ENCODE data around the gene ABHD12B.

ABHD12B gene

DNA sequence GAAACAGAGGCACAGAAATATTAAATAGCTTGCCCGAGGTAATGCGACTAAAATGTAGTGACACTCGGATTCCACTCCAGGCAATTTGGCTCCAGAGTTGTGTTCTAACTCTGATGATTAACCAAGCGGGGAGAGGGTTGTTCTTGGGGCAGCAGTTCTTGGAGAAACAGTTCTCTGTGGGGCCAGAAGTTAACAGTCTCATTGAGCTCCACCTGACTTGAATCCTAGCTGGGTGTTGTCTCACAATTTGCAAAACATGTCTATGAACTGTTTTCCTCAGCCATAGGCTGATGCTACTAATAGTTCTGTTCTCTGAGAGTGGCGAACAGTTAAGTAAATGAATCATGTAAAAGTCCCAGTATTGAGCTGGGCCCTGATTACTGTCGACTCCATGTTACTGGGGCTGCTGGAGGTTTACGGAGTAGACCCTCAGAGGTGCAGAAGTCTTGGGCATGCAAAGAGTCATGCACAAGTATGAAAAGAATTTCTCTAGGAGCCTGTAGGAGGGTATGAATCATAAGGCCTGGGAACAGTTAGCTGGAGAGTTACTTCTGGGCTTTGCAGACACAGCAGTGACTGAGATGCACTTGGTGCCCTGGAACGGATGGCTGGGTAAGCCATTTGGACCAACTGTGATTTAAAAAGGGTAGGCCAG, 25.5 kb upstream of the ABHD12B start:
- Histone ChIP-seq H3F3A (ENCODE audit: insufficient read depth, low read length) (no peaks in the 10 kb centered on the region), H3K9me3 (replicated peaks; ENCODE audit: insufficient read depth, low read length) (no peaks in the 10 kb centered on the region), H3K27me3 (replicated peaks; ENCODE audit: insufficient read depth, low read length) (no peaks in the 10 kb centered on the region), H3K4me1 (ENCODE audit: low read length) (no peaks in the 10 kb centered on the region), H3K36me3 (replicated peaks; ENCODE audit: insufficient read depth, low read length) (no peaks in the 10 kb centered on the region), H3K27ac (ENCODE audit: low read length) (no peak overlapping the region), H3K4me3 (ENCODE audit: low read length) (no peak overlapping the region), H3K9ac (ENCODE audit: low read length) (no peak overlapping the region), H3K4me2 (ENCODE audit: low read depth, low read length) (no peak overlapping the region), H4K20me1 (ENCODE audit: insufficient read depth, low read length) (no peaks in the 10 kb centered on the region), H2AFZ (ENCODE audit: low read length) (no peak overlapping the region), H3K9me2 (replicated peaks; ENCODE audit: insufficient read depth, low read length) (no peaks in the 10 kb centered on the region), H3K79me2 (ENCODE audit: low read length) (no peaks in the 10 kb centered on the region)
- no peak for TF ChIP-seq EZH2phosphoT487 (IDR thresholded peaks at IDR 0.05; ENCODE audit: low read length)
- TF ChIP-seq, protein P1, sequence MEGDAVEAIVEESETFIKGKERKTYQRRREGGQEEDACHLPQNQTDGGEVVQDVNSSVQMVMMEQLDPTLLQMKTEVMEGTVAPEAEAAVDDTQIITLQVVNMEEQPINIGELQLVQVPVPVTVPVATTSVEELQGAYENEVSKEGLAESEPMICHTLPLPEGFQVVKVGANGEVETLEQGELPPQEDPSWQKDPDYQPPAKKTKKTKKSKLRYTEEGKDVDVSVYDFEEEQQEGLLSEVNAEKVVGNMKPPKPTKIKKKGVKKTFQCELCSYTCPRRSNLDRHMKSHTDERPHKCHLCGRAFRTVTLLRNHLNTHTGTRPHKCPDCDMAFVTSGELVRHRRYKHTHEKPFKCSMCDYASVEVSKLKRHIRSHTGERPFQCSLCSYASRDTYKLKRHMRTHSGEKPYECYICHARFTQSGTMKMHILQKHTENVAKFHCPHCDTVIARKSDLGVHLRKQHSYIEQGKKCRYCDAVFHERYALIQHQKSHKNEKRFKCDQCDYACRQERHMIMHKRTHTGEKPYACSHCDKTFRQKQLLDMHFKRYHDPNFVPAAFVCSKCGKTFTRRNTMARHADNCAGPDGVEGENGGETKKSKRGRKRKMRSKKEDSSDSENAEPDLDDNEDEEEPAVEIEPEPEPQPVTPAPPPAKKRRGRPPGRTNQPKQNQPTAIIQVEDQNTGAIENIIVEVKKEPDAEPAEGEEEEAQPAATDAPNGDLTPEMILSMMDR (IDR thresholded peaks at IDR 0.05; ENCODE audit: low read length): no peak
- no peak for TF ChIP-seq EZH2 (optimal IDR thresholded peaks at IDR 0.05; ENCODE audit: low read depth, low read length)
- DNase-seq: no peak

DNA sequence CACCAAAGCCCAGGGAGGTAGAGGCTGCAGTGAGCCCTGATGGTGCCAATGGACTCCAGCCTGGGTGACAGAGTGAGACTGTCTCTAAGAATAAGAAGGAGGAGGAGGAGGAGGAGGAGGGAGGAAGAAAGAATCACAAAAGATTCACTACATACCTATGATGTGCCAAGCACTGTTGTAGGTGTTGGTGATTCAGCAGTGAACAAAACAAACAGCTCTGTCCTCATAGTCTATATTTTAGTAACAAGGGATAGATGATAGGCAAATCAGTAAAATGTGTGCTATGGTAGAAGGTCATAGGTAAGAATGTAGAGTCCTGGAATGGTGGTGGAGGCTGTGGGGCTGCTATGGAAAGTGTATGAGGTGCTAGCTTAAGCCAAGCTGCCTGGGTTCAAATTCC, 18.0 kb upstream of the ABHD12B start:
- Histone ChIP-seq H3K4me1 (ENCODE audit: low read length) (no peaks in the 10 kb centered on the region), H3K9me3 (replicated peaks; ENCODE audit: insufficient read depth, low read length) (no peaks in the 10 kb centered on the region), H3F3A (ENCODE audit: insufficient read depth, low read length) (no peaks in the 10 kb centered on the region), H3K9ac (ENCODE audit: low read length) (no peak overlapping the region), H3K9me2 (replicated peaks; ENCODE audit: insufficient read depth, low read length) (no peaks in the 10 kb centered on the region), H2AFZ (ENCODE audit: low read length) (no peak overlapping the region), H3K36me3 (replicated peaks; ENCODE audit: insufficient read depth, low read length) (no peaks in the 10 kb centered on the region), H4K20me1 (ENCODE audit: insufficient read depth, low read length) (no peaks in the 10 kb centered on the region), H3K4me2 (ENCODE audit: low read depth, low read length) (no peak overlapping the region), H3K4me3 (ENCODE audit: low read length) (no peak overlapping the region), H3K27ac (ENCODE audit: low read length) (no peak overlapping the region), H3K79me2 (ENCODE audit: low read length) (no peaks in the 10 kb centered on the region), H3K27me3 (replicated peaks; ENCODE audit: insufficient read depth, low read length) (no peaks in the 10 kb centered on the region)
- DNase-seq: no peak
- TF ChIP-seq, protein P1 (IDR thresholded peaks at IDR 0.05; ENCODE audit: low read length): no peak
- TF ChIP-seq EZH2phosphoT487 (IDR thresholded peaks at IDR 0.05; ENCODE audit: low read length): no peak
- no peak for TF ChIP-seq EZH2 (optimal IDR thresholded peaks at IDR 0.05; ENCODE audit: low read depth, low read length)

DNA sequence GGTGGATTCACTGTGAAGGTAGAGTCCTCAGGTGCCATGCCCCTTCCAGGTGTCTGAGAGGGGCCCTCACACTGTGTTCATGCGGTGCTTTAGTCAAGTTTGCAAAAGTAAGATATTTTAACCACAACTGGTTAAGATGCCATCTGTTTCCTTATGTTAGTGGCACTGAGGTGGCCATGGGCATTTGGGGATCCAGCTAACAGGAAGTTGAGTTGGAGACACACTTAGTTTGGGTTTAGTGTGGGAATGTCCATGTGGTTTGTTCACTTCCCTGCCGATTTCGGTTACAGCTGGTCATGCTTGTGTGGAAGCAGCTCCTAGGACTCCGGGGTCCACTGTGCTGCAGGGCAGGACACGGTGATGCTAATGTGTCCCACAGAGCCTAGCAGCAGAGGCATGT, 17.3 kb upstream of the ABHD12B start:
- H3K4me2 ChIP-seq (ENCODE audit: low read depth, low read length): no peak overlapping the region

DNA sequence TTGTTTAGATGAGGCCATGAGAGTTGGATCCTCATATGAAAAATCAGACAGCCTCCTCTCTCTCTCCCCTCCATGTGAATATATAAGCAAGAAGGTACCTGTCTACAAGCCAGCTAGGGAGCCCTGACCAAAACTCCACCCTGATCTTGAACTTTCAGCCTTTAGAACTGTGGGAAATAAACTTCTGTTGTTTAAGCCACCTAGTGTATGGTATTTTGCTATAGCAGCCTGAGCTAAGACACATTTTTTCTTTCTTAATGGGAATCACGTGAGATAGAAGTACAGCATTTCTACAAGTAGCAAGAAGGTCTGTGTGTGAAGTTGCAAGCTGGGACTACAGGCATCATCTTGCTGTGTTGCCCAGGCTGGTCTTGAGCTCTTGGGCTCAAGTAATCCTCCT, 16.3 kb upstream of the ABHD12B start:
- TF ChIP-seq, protein P1 (IDR thresholded peaks at IDR 0.05; ENCODE audit: low read length): no peak
- no peak for TF ChIP-seq EZH2 (optimal IDR thresholded peaks at IDR 0.05; ENCODE audit: low read depth, low read length)
- TF ChIP-seq EZH2phosphoT487 (IDR thresholded peaks at IDR 0.05; ENCODE audit: low read length): no peak
- no peaks in the 10 kb centered on the region for H3K27me3 ChIP-seq (replicated peaks; ENCODE audit: insufficient read depth, low read length)
- no peak overlapping the region for H3K9ac ChIP-seq (ENCODE audit: low read length)
- no peak overlapping the region for H3K27ac ChIP-seq (ENCODE audit: low read length)
- DNase-seq: no peak
- H3K36me3 ChIP-seq (replicated peaks; ENCODE audit: insufficient read depth, low read length): no peaks in the 10 kb centered on the region
- no peaks in the 10 kb centered on the region for H3K9me2 ChIP-seq (replicated peaks; ENCODE audit: insufficient read depth, low read length)
- no peak overlapping the region for H2AFZ ChIP-seq (ENCODE audit: low read length)
- no peaks in the 10 kb centered on the region for H3K9me3 ChIP-seq (replicated peaks; ENCODE audit: insufficient read depth, low read length)
- no peaks in the 10 kb centered on the region for H4K20me1 ChIP-seq (ENCODE audit: insufficient read depth, low read length)
- no peak overlapping the region for H3K4me3 ChIP-seq (ENCODE audit: low read length)
- no peaks in the 10 kb centered on the region for H3F3A ChIP-seq (ENCODE audit: insufficient read depth, low read length)
- H3K4me1 ChIP-seq (ENCODE audit: low read length): no peaks in the 10 kb centered on the region
- H3K79me2 ChIP-seq (ENCODE audit: low read length): no peaks in the 10 kb centered on the region
- H3K4me2 ChIP-seq (ENCODE audit: low read depth, low read length): no peak overlapping the region

More for the DNA sequence above, 17.3 kb upstream of the ABHD12B start:
- Histone ChIP-seq H3K79me2 (ENCODE audit: low read length) (no peaks in the 10 kb centered on the region), H2AFZ (ENCODE audit: low read length) (no peak overlapping the region), H4K20me1 (ENCODE audit: insufficient read depth, low read length) (no peaks in the 10 kb centered on the region), H3K9me3 (replicated peaks; ENCODE audit: insufficient read depth, low read length) (no peaks in the 10 kb centered on the region), H3K27me3 (replicated peaks; ENCODE audit: insufficient read depth, low read length) (no peaks in the 10 kb centered on the region), H3K4me1 (ENCODE audit: low read length) (no peaks in the 10 kb centered on the region), H3K36me3 (replicated peaks; ENCODE audit: insufficient read depth, low read length) (no peaks in the 10 kb centered on the region), H3K9me2 (replicated peaks; ENCODE audit: insufficient read depth, low read length) (no peaks in the 10 kb centered on the region), H3F3A (ENCODE audit: insufficient read depth, low read length) (no peaks in the 10 kb centered on the region), H3K9ac (ENCODE audit: low read length) (no peak overlapping the region), H3K4me3 (ENCODE audit: low read length) (no peak overlapping the region), H3K27ac (ENCODE audit: low read length) (no peak overlapping the region)
- no peak for TF ChIP-seq EZH2 (optimal IDR thresholded peaks at IDR 0.05; ENCODE audit: low read depth, low read length)
- DNase-seq: no peak

Data from MM.1S (cell line).